SH-SY5Y (cell line): ENCODE results near the gene EGFL8.

Experiments
- GATA2 ChIP-seq: IDR thresholded peaks from 2 replicates; pipeline ENCODE4 v1.6.1; 2011; ENCODE audit warnings: mild to moderate bottlenecking, low read depth, low read length
- GATA3 ChIP-seq: IDR thresholded peaks from 2 replicates; pipeline ENCODE4 v1.6.1; 2011; ENCODE audit warnings: low read depth, mild to moderate bottlenecking, low read length, moderate library complexity

GRCh38 chr6:32131439-32131948, 32.9 kb upstream of the EGFL8 start:
- TF ChIP-seq GATA2, result no peak
- no peak for TF ChIP-seq GATA3
